Panc1 (cell line): ENCODE results near the gene GDI1. TPM values are rescaled to one million over a fixed set of nuclear protein-coding genes. Genes with fewer than 3 reads are reported as not detected.
A peak's percentile ranks its signal among the peaks of the same experiment; 100 is the strongest.

Experiments
- ATAC-seq: fragments of 200-7000 bp; cut with Tn5 transposase; 2 replicates; pipeline ENCODE4 v1.9.1; 2020; ENCODE audit warnings: mild to moderate bottlenecking, moderate library complexity
- BruUV-seq: library from RNA; stranded (reverse); fragments of 400-500 nt; replicated peaks from 2 replicates; lab custom pipeline; 2021; lab: Mats Ljungman, UMichigan
- CTCF ChIA-PET: fragments of 300-600 bp; sonication (Branson Sonifier 250); formaldehyde crosslinking; loops from one replicate; lab custom pipeline; 2022; ENCODE audit warnings: antibody characterized with exemption; lab: Charles Lee
- POLR2A ChIA-PET: fragments of 300-600 bp; sonication (Branson Sonifier 250); formaldehyde crosslinking; loops from one replicate; lab custom pipeline; 2022; ENCODE audit warnings: antibody characterized with exemption; lab: Charles Lee
- DNase-seq: peaks from one replicate; pipeline ENCODE4 v3.0.0-alpha.2; 2010; ENCODE audit warnings: low read depth, low spot score
- H3K27ac ChIP-seq: 2 replicates; pipeline ENCODE4 v1.5.1; 2011; ENCODE audit warnings: mild to moderate bottlenecking, low read length, inconsistent platforms
- H3K27me3 ChIP-seq: fragments of 200-500 bp; sonication (Bioruptor generic); 2 replicates; pipeline ENCODE4 v1.6.0; 2014; ENCODE audit warnings: low read length, inconsistent platforms; ENCODE audit not compliant: control insufficient read depth, insufficient read depth
- H3K36me3 ChIP-seq: fragments of 200-500 bp; sonication (Bioruptor generic); 2 replicates; pipeline ENCODE4 v1.5.1; 2014; ENCODE audit warnings: inconsistent platforms, mild to moderate bottlenecking, low read length, moderate library complexity; ENCODE audit not compliant: control insufficient read depth, insufficient read depth
- H3K4me1 ChIP-seq: 2 replicates; pipeline ENCODE4 v1.5.1; 2011; ENCODE audit warnings: inconsistent platforms, mild to moderate bottlenecking, low read length, moderate library complexity; ENCODE audit not compliant: control insufficient read depth, insufficient read depth
- H3K4me3 ChIP-seq, 2 experiments: 2 replicates each; pipeline ENCODE4 v1.5.1; 2011 to 2012; ENCODE audit warnings: low read depth in 2 of 2, low read length in 2 of 2, mild to moderate bottlenecking in 2 of 2, inconsistent platforms in 1 of 2, moderate library complexity in 1 of 2
- H3K9me3 ChIP-seq: fragments of 200-500 bp; sonication (Bioruptor generic); 2 replicates; pipeline ENCODE4 v1.5.1; 2014; ENCODE audit warnings: low read depth, mild to moderate bottlenecking, inconsistent platforms, low read length, moderate library complexity; ENCODE audit not compliant: control insufficient read depth, insufficient read depth
- CTCF ChIP-seq: fragments of 450-650 bp; IDR thresholded peaks from 2 replicates; pipeline ENCODE4 v1.5.1; 2017; ENCODE audit warnings: mild to moderate bottlenecking
- POLR2AphosphoS5 ChIP-seq: IDR thresholded peaks from 2 replicates; pipeline ENCODE4 v1.6.1; 2012; ENCODE audit warnings: mild to moderate bottlenecking, low read depth, low read length, moderate library complexity
- SIN3A ChIP-seq: IDR thresholded peaks from 2 replicates; pipeline ENCODE4 v1.6.1; 2012; ENCODE audit warnings: low read depth, mild to moderate bottlenecking, low read length, moderate library complexity, borderline replicate concordance; ENCODE audit not compliant: insufficient read depth
- TCF7L2 ChIP-seq: IDR thresholded peaks from 2 replicates; pipeline ENCODE4 v1.6.1; 2011; ENCODE audit warnings: mild to moderate bottlenecking, low read depth, low read length, inconsistent platforms
- in situ Hi-C: cut with HindIII; loops from 2 replicates; pipeline ENCODE4 v1.10.0; 2016; ENCODE audit warnings: low sequenced_read_pairs, low pct_unique_long_range_greater_than_20kb
- intact Hi-C: fragments of 100-400 bp; cut with micrococcal nuclease; formaldehyde crosslinking; loops from one replicate; pipeline ENCODE4 v1.10.0; 2022; ENCODE audit not compliant: unreplicated experiment
- total RNA-seq: library from RNA; stranded (reverse); gene quantifications from one replicate; pipeline ENCODE4 v1.2.1, GENCODE V29; 2021; ENCODE audit not compliant: unreplicated experiment
- TF ChIP-seq, protein P1 (sequence below), 2 experiments: IDR thresholded peaks; 2 replicates each; pipeline ENCODE4 v1.6.1; 2011 to 2012; ENCODE audit warnings: low read depth in 2 of 2, control low read depth in 1 of 2, low read length in 1 of 2, mild to moderate bottlenecking in 1 of 2, moderate library complexity in 1 of 2; ENCODE audit not compliant: insufficient read depth in 1 of 2

The GDI1 gene
- total RNA-seq, 1 experiment from 2014 or later = 317 TPM

DNA sequence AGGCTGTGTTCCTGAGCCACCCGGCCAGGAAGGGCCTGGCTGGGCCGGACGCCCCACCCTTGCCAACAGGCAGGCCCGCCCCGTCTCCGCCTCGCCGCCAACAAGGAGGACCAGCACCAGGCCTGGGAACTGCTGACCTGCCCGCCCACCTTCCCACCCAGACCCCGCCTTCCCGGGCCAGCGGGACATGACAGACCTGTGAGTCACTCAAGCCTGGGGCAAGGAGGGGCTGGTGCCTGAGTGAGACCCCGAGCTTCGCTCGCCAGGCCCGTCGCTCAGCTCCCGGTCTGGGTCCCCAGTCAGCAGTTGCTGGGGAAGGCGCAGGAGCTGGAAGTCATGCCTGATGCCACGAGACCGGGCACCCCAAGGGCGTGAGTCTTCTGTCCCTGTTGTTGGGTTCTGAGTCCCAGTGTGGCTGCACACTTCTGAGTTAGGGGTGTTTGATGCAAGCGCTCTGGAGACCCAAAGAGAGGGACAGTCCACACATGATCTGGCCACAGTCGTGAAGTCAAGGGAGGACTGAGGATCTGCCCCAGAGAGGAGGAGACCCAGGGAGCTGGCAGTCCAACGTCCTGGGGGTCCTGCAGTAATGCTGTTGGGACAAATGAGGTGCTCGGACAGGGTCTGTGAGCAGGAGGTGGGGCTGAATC, 27.6 kb upstream of the GDI1 start, which contains the start of gene DNASE1L1:
Gene DNASE1L1 (minus strand): TSS at position 33 of the 650 bp plus-strand sequence. CDS start 3,686 bp downstream, outside the sequence.
- Histone ChIP-seq H3K27ac (peak within 1 kb of the TSS; percentile 93), H3K9me3 (no peaks in the 10 kb centered on the region), H3K4me1 (peaks cover 27% of the 10 kb centered on the region), H3K36me3 (no peaks in the 10 kb centered on the region), H3K27me3 (no peaks in the 10 kb centered on the region), H3K4me3 (peak within 1 kb of the TSS; percentile 49 to 88)
- peak; percentile 33; the same call in 1 of the 2 replicates for TF ChIP-seq POLR2AphosphoS5
- TF ChIP-seq, protein P1, sequence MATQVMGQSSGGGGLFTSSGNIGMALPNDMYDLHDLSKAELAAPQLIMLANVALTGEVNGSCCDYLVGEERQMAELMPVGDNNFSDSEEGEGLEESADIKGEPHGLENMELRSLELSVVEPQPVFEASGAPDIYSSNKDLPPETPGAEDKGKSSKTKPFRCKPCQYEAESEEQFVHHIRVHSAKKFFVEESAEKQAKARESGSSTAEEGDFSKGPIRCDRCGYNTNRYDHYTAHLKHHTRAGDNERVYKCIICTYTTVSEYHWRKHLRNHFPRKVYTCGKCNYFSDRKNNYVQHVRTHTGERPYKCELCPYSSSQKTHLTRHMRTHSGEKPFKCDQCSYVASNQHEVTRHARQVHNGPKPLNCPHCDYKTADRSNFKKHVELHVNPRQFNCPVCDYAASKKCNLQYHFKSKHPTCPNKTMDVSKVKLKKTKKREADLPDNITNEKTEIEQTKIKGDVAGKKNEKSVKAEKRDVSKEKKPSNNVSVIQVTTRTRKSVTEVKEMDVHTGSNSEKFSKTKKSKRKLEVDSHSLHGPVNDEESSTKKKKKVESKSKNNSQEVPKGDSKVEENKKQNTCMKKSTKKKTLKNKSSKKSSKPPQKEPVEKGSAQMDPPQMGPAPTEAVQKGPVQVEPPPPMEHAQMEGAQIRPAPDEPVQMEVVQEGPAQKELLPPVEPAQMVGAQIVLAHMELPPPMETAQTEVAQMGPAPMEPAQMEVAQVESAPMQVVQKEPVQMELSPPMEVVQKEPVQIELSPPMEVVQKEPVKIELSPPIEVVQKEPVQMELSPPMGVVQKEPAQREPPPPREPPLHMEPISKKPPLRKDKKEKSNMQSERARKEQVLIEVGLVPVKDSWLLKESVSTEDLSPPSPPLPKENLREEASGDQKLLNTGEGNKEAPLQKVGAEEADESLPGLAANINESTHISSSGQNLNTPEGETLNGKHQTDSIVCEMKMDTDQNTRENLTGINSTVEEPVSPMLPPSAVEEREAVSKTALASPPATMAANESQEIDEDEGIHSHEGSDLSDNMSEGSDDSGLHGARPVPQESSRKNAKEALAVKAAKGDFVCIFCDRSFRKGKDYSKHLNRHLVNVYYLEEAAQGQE (IDR thresholded peaks at IDR 0.05; ENCODE audit: insufficient read depth in 1 of 2, low read depth in 2 of 2, low read length in 1 of 2) = no peak
- ATAC-seq (peak; percentile 92), DNase-seq (no peak)
- CTCF ChIA-PET = interaction anchor here (0.6 kb wide), 1 partner anchor 81 kb away, joined by 3 read pairs; the partner anchor contains the start of gene SLC10A3
- in situ Hi-C loops (no loop called here), intact Hi-C loops (no loop called here)
- no TSS peak for BruUV-seq
- POLR2A ChIA-PET = interaction anchor here (0.6 kb wide), 1 partner anchor 355 kb away, joined by 3 read pairs; no protein-coding TSS in a partner anchor

DNA sequence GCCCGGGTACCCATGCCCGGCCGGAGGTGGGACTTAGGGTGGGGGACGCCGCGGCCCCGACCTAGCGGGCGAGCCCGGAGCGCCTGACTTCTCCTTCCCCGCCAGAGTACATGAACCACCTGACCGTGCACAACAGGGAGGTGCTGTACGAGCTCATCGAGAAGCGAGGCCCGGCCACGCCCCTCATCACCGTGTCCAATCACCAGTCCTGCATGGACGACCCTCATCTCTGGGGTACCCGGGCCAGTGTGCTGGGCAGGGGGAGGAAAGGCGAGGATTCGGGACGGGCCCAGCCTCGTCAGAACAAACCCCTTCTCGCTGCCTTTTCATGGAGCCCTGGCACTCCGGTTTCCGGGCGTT, 25.0 kb upstream of the GDI1 start:
- intact Hi-C loops = no loop called here
- Histone ChIP-seq H3K27me3 (no peaks in the 10 kb centered on the region), H3K4me3 (peak overlapping the region; percentile 79 to 80), H3K27ac (peak overlapping the region; percentile 95), H3K9me3 (no peaks in the 10 kb centered on the region), H3K4me1 (peaks cover 27% of the 10 kb centered on the region), H3K36me3 (no peaks in the 10 kb centered on the region)
- DNase-seq (no peak), ATAC-seq (peak; percentile 72)
- in situ Hi-C loops = no loop called here
- TF ChIP-seq TCF7L2 (no peak), POLR2AphosphoS5 (peak; percentile 43; the same call in 1 of the 2 replicates), CTCF (no peak), SIN3A (no peak)
- no TSS peak for BruUV-seq
- ChIA-PET POLR2A (no interaction called here), CTCF (interaction anchor here (1.0 kb wide), 1 partner anchor 48 kb away, joined by 4 read pairs; no protein-coding TSS in a partner anchor)

DNA sequence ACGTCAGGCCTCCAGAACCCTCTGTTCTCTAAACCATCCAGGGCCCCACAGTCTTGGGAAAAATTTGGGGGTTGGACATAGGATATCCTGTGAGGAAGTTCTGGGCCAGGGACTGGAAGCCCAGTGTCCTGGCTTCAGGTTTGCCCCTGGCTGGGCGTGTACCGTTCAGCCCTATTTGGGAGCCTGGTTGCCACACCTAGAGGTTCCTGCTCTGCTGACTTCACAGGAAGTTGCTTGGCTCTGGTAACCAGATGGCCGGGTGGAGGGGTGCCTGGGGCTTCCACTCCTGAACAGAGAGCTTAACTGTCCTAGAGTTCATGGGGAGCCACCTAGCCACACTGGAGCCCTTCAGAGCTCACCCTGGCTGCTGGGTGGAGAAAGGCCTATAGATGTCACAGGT, 24.5 kb upstream of the GDI1 start:
- Histone ChIP-seq H3K9me3 (no peaks in the 10 kb centered on the region), H3K4me1 (peaks cover 27% of the 10 kb centered on the region), H3K36me3 (no peaks in the 10 kb centered on the region), H3K27ac (peak overlapping the region; percentile 95), H3K4me3 (peak overlapping the region; percentile 79 to 80), H3K27me3 (no peaks in the 10 kb centered on the region)
- no TSS peak for BruUV-seq
- intact Hi-C loops = no loop called here
- no peak for ATAC-seq
- in situ Hi-C loops = no loop called here
- no peak for DNase-seq
- CTCF ChIA-PET = interaction anchor here (1.0 kb wide), 1 partner anchor 48 kb away, joined by 4 read pairs; no protein-coding TSS in a partner anchor
- TF ChIP-seq TCF7L2 (no peak), CTCF (no peak), POLR2AphosphoS5 (no peak), SIN3A (no peak)
- TF ChIP-seq, protein P1 (IDR thresholded peaks at IDR 0.05; ENCODE audit: insufficient read depth in 1 of 2, low read depth in 2 of 2, low read length in 1 of 2) = no peak
- POLR2A ChIA-PET = no interaction called here
